GM21367 (cell line): ENCODE data around the gene LPP.

Experiments used
- ATAC-seq: cut with Tn5 transposase; IDR thresholded peaks from one replicate; pipeline ENCODE4 v1.9.1; 2021; ENCODE audit not compliant: unreplicated experiment

Gene LPP

DNA sequence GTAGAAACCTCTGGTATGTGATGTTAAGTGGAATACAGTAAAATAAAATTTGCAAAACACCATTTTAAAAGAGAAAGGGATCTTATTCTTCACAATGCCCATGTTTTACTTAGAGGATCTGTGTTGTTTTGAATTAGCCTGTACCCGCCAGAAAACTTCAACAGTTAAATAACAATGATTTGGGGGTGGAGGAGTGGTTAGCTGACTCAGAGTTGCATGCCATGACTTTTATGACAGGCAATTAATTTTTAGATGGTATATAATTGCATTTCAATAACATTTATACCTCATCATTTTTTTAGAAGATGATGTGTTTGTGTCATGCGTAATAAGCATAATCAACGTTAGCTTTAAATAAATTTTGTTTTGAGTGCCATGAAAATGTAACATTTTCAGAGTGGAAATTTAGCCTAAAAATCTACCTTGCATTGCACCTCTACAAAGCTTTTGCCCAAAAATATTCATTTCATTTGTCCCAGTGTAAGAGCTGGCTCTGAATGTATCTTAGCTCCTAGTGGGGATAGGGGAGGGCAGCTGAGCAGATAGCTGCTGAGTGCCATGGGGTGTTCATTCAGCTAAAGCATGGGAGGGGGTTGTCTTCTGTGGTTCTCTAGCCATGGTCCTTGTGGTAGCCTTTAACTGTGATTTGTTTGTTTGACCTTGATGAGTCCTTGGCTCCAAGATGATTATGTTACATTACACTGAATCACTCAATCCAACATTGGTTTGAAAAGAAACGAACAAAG, 379.8 kb downstream of the LPP start:
- ATAC-seq = no peak

- ATAC-seq = no peak
These were observed 380.7 kb downstream of the LPP start for GRCh38 chr3:188534633-188535032.

DNA sequence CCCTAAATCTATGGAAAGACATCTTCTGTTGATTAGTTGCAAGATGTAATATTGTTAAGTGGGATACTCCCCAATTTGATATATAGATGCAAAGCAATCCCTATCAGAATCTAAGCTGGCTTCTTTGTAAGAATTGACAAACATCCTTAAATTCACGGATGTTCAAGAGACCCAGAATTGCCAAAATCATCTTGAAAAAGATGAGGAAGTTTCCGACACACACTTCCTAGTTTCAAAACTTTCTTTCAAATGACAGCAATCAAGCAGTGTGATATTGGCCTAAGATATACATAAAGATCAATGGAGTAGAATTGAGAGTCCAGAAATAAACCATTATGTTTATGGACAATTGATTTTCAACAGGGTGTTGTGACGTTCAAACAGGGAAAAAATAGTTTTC, 383.6 kb downstream of the LPP start:
- ATAC-seq = no peak

DNA sequence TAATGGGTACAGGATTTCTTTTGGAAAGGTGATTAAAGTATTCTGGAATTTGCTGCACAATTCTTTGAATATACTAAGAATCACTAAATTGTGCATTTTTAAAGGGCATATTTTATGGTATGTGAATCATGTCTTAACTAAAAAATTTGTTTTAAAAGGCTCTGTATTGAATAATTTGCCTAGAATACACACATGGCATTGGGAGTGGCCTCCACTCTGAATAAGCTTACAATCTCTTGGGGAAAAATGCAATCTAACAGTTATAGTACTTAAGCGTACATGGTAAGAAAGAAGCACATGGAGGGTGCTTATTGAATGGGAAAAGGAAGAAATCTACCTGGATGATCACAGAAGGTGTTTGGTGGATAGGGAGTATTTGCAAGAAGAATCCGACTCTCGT, 385.1 kb downstream of the LPP start:
- no peak for ATAC-seq

- no peak for ATAC-seq
These were observed 385.8 kb downstream of the LPP start for GRCh38 chr3:188539631-188540194.

DNA sequence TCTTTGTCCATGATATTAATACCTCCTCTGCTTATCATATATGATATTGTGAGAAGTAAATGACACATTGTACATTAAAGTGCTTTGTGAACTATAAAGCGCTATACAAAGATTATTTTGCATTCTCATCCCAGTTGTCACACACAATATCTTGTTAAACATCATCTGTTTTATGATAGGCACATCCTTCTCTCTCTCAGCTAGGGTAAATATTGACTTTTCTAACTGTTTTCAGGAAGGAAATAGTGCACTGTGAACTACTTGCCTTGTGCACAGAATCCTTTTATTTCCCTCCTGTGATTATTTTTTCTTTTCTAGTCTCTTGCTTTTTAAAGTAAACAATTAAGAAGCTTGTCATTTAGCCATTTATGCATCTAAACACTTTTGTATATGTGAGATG, 388.2 kb downstream of the LPP start:
- no peak for ATAC-seq

DNA sequence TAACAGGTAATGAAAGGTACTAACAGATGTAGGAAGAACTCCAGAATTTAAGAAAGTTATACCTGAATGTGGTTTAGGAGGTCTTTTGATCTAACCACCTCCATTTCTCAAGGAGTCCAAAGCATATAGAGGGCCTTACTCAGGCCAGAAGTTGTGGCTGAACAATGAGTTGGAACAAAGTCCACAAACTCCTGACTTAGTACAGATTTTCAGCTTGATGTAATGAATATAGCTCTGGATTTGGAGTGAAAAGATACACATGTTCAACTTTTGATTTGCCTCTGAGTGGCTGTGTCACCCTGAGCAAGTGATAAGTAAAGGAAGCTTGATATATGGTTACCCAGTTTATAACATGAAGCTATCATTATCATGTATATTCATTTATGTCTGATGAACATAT, 390.1 kb downstream of the LPP start:
- ATAC-seq = no peak

- ATAC-seq = no peak
These were observed 393.1 kb downstream of the LPP start for GRCh38 chr3:188546835-188547670.

GRCh38 chr3:188553569-188553968, 399.6 kb downstream of the LPP start:
- no peak for ATAC-seq

- ATAC-seq = no peak
These were observed 400.4 kb downstream of the LPP start for GRCh38 chr3:188554404-188554803.

- no peak for ATAC-seq
These were observed 403.3 kb downstream of the LPP start for GRCh38 chr3:188557235-188557634.

DNA sequence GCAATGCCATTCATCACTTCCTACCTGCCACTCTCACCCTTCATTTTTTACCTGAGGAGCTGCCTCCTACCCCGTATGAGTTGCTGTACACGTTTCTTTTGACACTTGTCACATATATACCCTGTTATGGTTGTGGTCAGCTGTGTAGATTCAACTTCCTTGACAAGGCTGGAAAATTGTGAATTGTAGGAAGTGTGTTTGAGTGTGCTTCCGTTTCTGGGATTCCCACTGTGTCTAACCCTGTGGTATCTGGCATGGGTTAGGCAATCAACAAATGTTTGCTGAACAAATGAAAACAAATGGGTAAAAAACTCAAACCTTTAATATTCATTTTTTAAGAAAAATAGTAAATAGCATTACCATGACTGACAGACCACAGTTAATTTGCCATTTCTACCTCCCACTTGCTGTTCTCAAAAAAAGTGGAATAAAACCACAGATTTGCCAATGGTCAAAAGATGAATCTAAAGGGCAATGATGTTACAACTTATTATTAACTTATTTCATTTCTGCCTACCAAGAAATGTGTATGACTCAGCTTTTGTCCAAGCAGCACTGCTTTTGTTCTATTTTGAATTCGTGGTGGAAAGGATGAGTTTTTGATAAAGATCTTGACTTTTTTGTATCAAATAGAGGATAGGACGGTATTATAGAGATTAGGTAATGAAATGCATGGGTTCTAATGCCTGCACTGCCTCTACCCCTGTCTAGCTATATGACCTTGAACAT, 404.6 kb downstream of the LPP start:
- ATAC-seq = no peak

DNA sequence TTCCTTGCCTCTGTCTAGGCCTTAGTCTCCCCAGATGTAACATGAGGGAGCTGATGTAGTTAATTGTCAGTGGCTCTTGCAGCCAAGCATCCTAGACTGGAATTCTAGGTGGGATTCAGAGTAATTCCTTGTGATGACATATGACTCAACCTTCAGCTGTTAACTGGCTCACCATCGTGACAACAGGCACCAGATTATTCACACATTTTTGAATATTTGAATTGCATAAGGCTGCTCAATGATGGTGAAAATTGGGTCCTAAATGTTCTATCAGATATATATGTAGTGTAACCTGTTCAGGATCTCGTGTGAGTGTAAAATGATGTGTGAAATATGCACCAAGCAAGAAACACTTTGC, 405.1 kb downstream of the LPP start:
- no peak for ATAC-seq

- no peak for ATAC-seq
These were observed 405.9 kb downstream of the LPP start for GRCh38 chr3:188559856-188560255.

DNA sequence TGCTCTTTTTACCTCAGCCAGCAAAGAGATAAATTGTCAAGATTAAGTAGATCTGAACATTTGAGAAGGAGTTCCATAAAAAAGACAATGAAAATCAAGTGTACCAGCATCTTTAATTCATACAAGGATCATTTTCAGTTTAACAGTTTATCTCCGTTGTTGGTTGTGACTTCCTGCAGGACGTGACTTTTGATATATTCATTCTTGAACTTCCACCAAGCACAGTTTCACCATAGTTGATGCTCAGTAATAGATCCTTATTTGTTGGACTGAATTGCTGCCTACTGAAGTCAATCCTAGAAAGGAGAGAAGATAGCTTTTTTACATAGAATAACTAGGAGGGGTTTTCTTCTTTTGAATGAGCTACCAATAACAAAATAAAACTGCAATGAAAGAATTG, 408.2 kb downstream of the LPP start:
- ATAC-seq = no peak

- no peak for ATAC-seq
These were observed 413.7 kb downstream of the LPP start for GRCh38 chr3:188567478-188568195.

GRCh38 chr3:188568736-188569135, 414.8 kb downstream of the LPP start:
- ATAC-seq = no peak

GRCh38 chr3:188571531-188572095, 417.7 kb downstream of the LPP start:
- no peak for ATAC-seq

- no peak for ATAC-seq
These were observed 419.5 kb downstream of the LPP start for GRCh38 chr3:188573291-188573940.

GRCh38 chr3:188573956-188574355, 420.0 kb downstream of the LPP start:
- ATAC-seq = no peak
